Astrocyte (in vitro differentiated cells and primary cell): Measurements from ENCODE around the gene KRT74. TPM values are rescaled to one million over a fixed set of nuclear protein-coding genes. Genes with fewer than 3 reads are reported as not detected.

Source experiments
- DNase-seq: peaks from one replicate; pipeline ENCODE4 v3.0.0-alpha.2; 2010; ENCODE audit warnings: low read depth
- FAIRE-seq: peaks from 2 replicates; lab custom pipeline; 2011; peaks lifted over from hg19 to GRCh38; lab: Jason Lieb, UNC
- H2AFZ ChIP-seq: 2 replicates; pipeline ENCODE4 v1.6.0; 2012; ENCODE audit warnings: low read depth, low read length, inconsistent platforms
- H3K27ac ChIP-seq: 2 replicates; pipeline ENCODE4 v1.5.1; 2011; ENCODE audit warnings: low read depth, low read length, inconsistent platforms
- H3K27me3 ChIP-seq: 2 replicates; pipeline ENCODE4 v1.6.0; 2011; ENCODE audit warnings: low read length, inconsistent platforms; ENCODE audit not compliant: insufficient read depth
- H3K36me3 ChIP-seq: 2 replicates; pipeline ENCODE4 v1.5.1; 2011; ENCODE audit warnings: low read length, inconsistent platforms; ENCODE audit not compliant: insufficient read depth
- H3K4me1 ChIP-seq: 2 replicates; pipeline ENCODE4 v1.5.1; 2011; ENCODE audit warnings: low read length, inconsistent platforms; ENCODE audit not compliant: insufficient read depth
- H3K4me2 ChIP-seq: 2 replicates; pipeline ENCODE4 v1.6.0; 2012; ENCODE audit warnings: low read length, inconsistent platforms
- H3K4me3 ChIP-seq: 2 replicates; pipeline ENCODE4 v1.5.1; 2011; ENCODE audit warnings: low read depth, mild to moderate bottlenecking, low read length, inconsistent platforms; ENCODE audit not compliant: insufficient read depth
- H3K79me2 ChIP-seq: 2 replicates; pipeline ENCODE4 v1.6.0; 2012; ENCODE audit warnings: mild to moderate bottlenecking, low read length, inconsistent platforms; ENCODE audit not compliant: insufficient read depth
- H3K9ac ChIP-seq: 2 replicates; pipeline ENCODE4 v1.6.0; 2012; ENCODE audit warnings: mild to moderate bottlenecking, low read length, inconsistent platforms
- H3K9me3 ChIP-seq: 2 replicates; pipeline ENCODE4 v1.5.1; 2012; ENCODE audit warnings: low read depth, mild to moderate bottlenecking, low read length, inconsistent platforms; ENCODE audit not compliant: insufficient read depth
- H4K20me1 ChIP-seq: 2 replicates; pipeline ENCODE4 v1.6.0; 2012; ENCODE audit warnings: low read length, inconsistent platforms; ENCODE audit not compliant: insufficient read depth
- H3K27ac Mint-ChIP-seq: one replicate; pipeline ENCODE4 v1.8.0; 2021; ENCODE audit warnings: mild to moderate bottlenecking, mixed read lengths; ENCODE audit not compliant: unreplicated experiment
- H3K27me3 Mint-ChIP-seq: one replicate; pipeline ENCODE4 v1.8.0; 2021; ENCODE audit warnings: low read depth, mixed read lengths; ENCODE audit not compliant: unreplicated experiment
- H3K36me3 Mint-ChIP-seq: one replicate; pipeline ENCODE4 v1.8.0; 2021; ENCODE audit warnings: low read depth, mixed read lengths; ENCODE audit not compliant: unreplicated experiment
- H3K4me1 Mint-ChIP-seq: one replicate; pipeline ENCODE4 v1.8.0; 2021; ENCODE audit warnings: low read depth, mixed read lengths; ENCODE audit not compliant: unreplicated experiment
- H3K4me3 Mint-ChIP-seq: one replicate; pipeline ENCODE4 v1.8.0; 2021; ENCODE audit warnings: mild to moderate bottlenecking, moderate library complexity, mixed read lengths; ENCODE audit not compliant: unreplicated experiment
- H3K9me3 Mint-ChIP-seq: one replicate; pipeline ENCODE4 v1.8.0; 2021; ENCODE audit warnings: mild to moderate bottlenecking, mixed read lengths; ENCODE audit not compliant: unreplicated experiment
- EZH2 ChIP-seq: IDR thresholded peaks from 2 replicates; pipeline ENCODE4 v1.6.1; 2012; ENCODE audit warnings: mild to moderate bottlenecking, low read length, inconsistent platforms; ENCODE audit not compliant: insufficient read depth
- total RNA-seq: library from RNA; stranded (reverse); gene quantifications from 2 replicates; pipeline ENCODE4 v1.2.1, GENCODE V29; 2021
- TF ChIP-seq, protein P1 (sequence below): IDR thresholded peaks from 2 replicates; pipeline ENCODE4 v1.5.1; 2011; ENCODE audit warnings: low read depth, mild to moderate bottlenecking, inconsistent platforms, low read length, moderate library complexity; ENCODE audit not compliant: insufficient read depth

KRT74 gene
- total RNA-seq, 1 donor from 2014 or later, result not detected

GRCh38 chr12:52612431-52613383 is 39.1 kb upstream of the KRT74 start:
- Mint-ChIP-seq H3K27me3 (peaks cover 82% of the 10 kb centered on the region), H3K27ac (peak overlapping the region; percentile 9), H3K4me1 (peaks cover 6% of the 10 kb centered on the region), H3K4me3 (no peak overlapping the region), H3K9me3 (no peaks in the 10 kb centered on the region), H3K36me3 (peaks cover 2% of the 10 kb centered on the region)
- no peak for DNase-seq
- Histone ChIP-seq H3K4me1 (no peaks in the 10 kb centered on the region), H3K4me3 (no peak overlapping the region), H3K36me3 (no peaks in the 10 kb centered on the region), H3K4me2 (no peak overlapping the region), H3K9me3 (no peaks in the 10 kb centered on the region), H2AFZ (no peak overlapping the region), H3K27me3 (peaks cover 20% of the 10 kb centered on the region), H4K20me1 (no peaks in the 10 kb centered on the region), H3K27ac (no peak overlapping the region), H3K79me2 (no peaks in the 10 kb centered on the region), H3K9ac (no peak overlapping the region)
- FAIRE-seq, result no peak
- TF ChIP-seq, protein P1, sequence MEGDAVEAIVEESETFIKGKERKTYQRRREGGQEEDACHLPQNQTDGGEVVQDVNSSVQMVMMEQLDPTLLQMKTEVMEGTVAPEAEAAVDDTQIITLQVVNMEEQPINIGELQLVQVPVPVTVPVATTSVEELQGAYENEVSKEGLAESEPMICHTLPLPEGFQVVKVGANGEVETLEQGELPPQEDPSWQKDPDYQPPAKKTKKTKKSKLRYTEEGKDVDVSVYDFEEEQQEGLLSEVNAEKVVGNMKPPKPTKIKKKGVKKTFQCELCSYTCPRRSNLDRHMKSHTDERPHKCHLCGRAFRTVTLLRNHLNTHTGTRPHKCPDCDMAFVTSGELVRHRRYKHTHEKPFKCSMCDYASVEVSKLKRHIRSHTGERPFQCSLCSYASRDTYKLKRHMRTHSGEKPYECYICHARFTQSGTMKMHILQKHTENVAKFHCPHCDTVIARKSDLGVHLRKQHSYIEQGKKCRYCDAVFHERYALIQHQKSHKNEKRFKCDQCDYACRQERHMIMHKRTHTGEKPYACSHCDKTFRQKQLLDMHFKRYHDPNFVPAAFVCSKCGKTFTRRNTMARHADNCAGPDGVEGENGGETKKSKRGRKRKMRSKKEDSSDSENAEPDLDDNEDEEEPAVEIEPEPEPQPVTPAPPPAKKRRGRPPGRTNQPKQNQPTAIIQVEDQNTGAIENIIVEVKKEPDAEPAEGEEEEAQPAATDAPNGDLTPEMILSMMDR, result no peak
- no peak for TF ChIP-seq EZH2

DNA sequence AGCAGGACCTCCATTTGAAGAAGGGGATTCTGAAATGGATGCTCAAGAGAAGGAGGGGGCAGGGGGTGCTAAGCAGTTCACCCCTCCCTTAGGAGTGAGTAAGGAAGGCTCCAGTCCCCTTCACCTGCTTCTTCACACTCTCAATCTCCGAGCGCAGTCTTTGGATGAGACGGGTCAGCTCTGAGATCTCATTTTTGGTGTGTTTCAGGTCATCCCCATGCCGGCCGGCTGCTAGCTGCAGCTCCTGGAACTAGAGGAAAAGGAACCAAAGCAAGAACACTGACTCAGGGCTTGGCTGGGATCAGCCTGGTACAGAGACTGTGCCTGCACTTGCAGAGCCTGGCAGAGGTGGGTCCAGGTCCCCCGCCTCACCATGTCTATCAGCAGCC is 37.4 kb upstream of the KRT74 start:
- H3K4me3 Mint-ChIP-seq, result no peak overlapping the region
- H3K4me1 Mint-ChIP-seq, result peaks cover 6% of the 10 kb centered on the region
- H3K27me3 ChIP-seq, result peaks cover 24% of the 10 kb centered on the region
- peaks cover 2% of the 10 kb centered on the region for H3K36me3 Mint-ChIP-seq
- no peaks in the 10 kb centered on the region for H3K9me3 ChIP-seq
- H3K27ac Mint-ChIP-seq, result no peak overlapping the region
- H2AFZ ChIP-seq, result no peak overlapping the region
- H3K36me3 ChIP-seq, result no peaks in the 10 kb centered on the region
- no peaks in the 10 kb centered on the region for H4K20me1 ChIP-seq
- FAIRE-seq, result no peak
- DNase-seq, result no peak
- H3K27ac ChIP-seq, result no peak overlapping the region
- no peak overlapping the region for H3K9ac ChIP-seq
- H3K79me2 ChIP-seq, result no peaks in the 10 kb centered on the region
- no peak overlapping the region for H3K4me2 ChIP-seq
- H3K4me3 ChIP-seq, result no peak overlapping the region
- H3K27me3 Mint-ChIP-seq, result peaks cover 76% of the 10 kb centered on the region
- no peaks in the 10 kb centered on the region for H3K4me1 ChIP-seq
- H3K9me3 Mint-ChIP-seq, result no peaks in the 10 kb centered on the region
- TF ChIP-seq EZH2, result no peak
- TF ChIP-seq, protein P1, result no peak
